Mucosa of stomach (tissue), 1 donor: ENCODE results near the gene OR5T3.
"Not testable (repeated sequence)": the region's sequence is repeated elsewhere in the genome, so short reads cannot be mapped to it uniquely, and the experiment has no call there.

ENCODE experiments used
- H3K27me3 ChIP-seq: one replicate; pipeline ENCODE4 v1.7.0; 2013; ENCODE audit warnings: mild to moderate bottlenecking, low read length; ENCODE audit not compliant: control insufficient read depth, insufficient read depth
- H3K36me3 ChIP-seq: one replicate; pipeline ENCODE4 v1.7.0; 2013; ENCODE audit warnings: low read length; ENCODE audit not compliant: control insufficient read depth, insufficient read depth
- H3K4me1 ChIP-seq: one replicate; pipeline ENCODE4 v1.7.0; 2013; ENCODE audit warnings: mild to moderate bottlenecking, low read length; ENCODE audit not compliant: control insufficient read depth, insufficient read depth
- H3K4me3 ChIP-seq: one replicate; pipeline ENCODE4 v1.7.0; 2013; ENCODE audit warnings: low read length
- H3K9ac ChIP-seq: one replicate; pipeline ENCODE4 v1.7.0; 2013; ENCODE audit warnings: mild to moderate bottlenecking, low read length, moderate library complexity
- H3K9me3 ChIP-seq: one replicate; pipeline ENCODE4 v1.7.0; 2013; ENCODE audit warnings: mild to moderate bottlenecking, low read length, moderate library complexity; ENCODE audit not compliant: control insufficient read depth
- donor health status: Pancreatic carcinoma.

OR5T3 gene

GRCh38 chr11:56251954-56252353, at the start of gene OR5T3:
Gene OR5T3 (plus strand): TSS chr11:56252254. CDS start chr11:56252254, 0 bp downstream.
- no peak within 1 kb of the TSS for H3K4me3 ChIP-seq
- no peaks in the 10 kb centered on the region for H3K36me3 ChIP-seq
- no peaks in the 10 kb centered on the region for H3K9me3 ChIP-seq
- H3K9ac ChIP-seq: no peak within 1 kb of the TSS
- H3K27me3 ChIP-seq: no peaks in the 10 kb centered on the region
- no peaks in the 10 kb centered on the region for H3K4me1 ChIP-seq

GRCh38 chr11:56207790-56208189, 44.3 kb upstream of the OR5T3 start:
- Histone ChIP-seq H3K27me3 (no peaks in the 10 kb centered on the region), H3K9me3 (no peaks in the 10 kb centered on the region), H3K36me3 (no peaks in the 10 kb centered on the region)

GRCh38 chr11:56214537-56214936, 37.5 kb upstream of the OR5T3 start:
- H3K9ac ChIP-seq: no peak overlapping the region
- no peak overlapping the region for H3K4me3 ChIP-seq
- no peaks in the 10 kb centered on the region for H3K9me3 ChIP-seq
- H3K27me3 ChIP-seq: no peaks in the 10 kb centered on the region
- H3K36me3 ChIP-seq: no peaks in the 10 kb centered on the region
- no peaks in the 10 kb centered on the region for H3K4me1 ChIP-seq

More at GRCh38 chr11:56207790-56208189, 44.3 kb upstream of the OR5T3 start:
- H3K4me1 ChIP-seq: no peaks in the 10 kb centered on the region
- H3K9ac ChIP-seq: no peak overlapping the region
- H3K4me3 ChIP-seq: no peak overlapping the region

- H3K36me3 ChIP-seq, H3K9me3 ChIP-seq: not testable (repeated sequence)
These were observed 32.3 kb upstream of the OR5T3 start for GRCh38 chr11:56219735-56220134.

GRCh38 chr11:56234155-56234554, 17.9 kb upstream of the OR5T3 start, which contains the start of gene OR5T2:
Gene OR5T2 (minus strand): TSS chr11:56234255. CDS start chr11:56233062, 1,193 bp downstream.
- H3K4me1 ChIP-seq: no peaks in the 10 kb centered on the region
- no peak within 1 kb of the TSS for H3K4me3 ChIP-seq
- H3K27me3 ChIP-seq: no peaks in the 10 kb centered on the region
- no peaks in the 10 kb centered on the region for H3K36me3 ChIP-seq
- no peaks in the 10 kb centered on the region for H3K9me3 ChIP-seq
- H3K9ac ChIP-seq: no peak within 1 kb of the TSS

More at GRCh38 chr11:56219735-56220134, 32.3 kb upstream of the OR5T3 start:
- H3K27me3 ChIP-seq, H3K9ac ChIP-seq, H3K4me1 ChIP-seq, H3K4me3 ChIP-seq: not testable (repeated sequence)

- H3K27me3 ChIP-seq: no peaks in the 10 kb centered on the region
- H3K4me3 ChIP-seq: no peak overlapping the region
- no peaks in the 10 kb centered on the region for H3K36me3 ChIP-seq
- H3K9me3 ChIP-seq: no peaks in the 10 kb centered on the region
- no peaks in the 10 kb centered on the region for H3K4me1 ChIP-seq
- H3K9ac ChIP-seq: no peak overlapping the region
These were observed 19.0 kb downstream of the OR5T3 start for GRCh38 chr11:56271092-56271491.

GRCh38 chr11:56273854-56274253, 21.8 kb downstream of the OR5T3 start, which contains the start of gene OR5T1:
Gene OR5T1 (plus strand): TSS chr11:56274154. CDS start chr11:56275639, 1,485 bp downstream.
- no peaks in the 10 kb centered on the region for H3K4me1 ChIP-seq
- H3K4me3 ChIP-seq: no peak within 1 kb of the TSS
- no peaks in the 10 kb centered on the region for H3K9me3 ChIP-seq
- H3K27me3 ChIP-seq: no peaks in the 10 kb centered on the region
- no peak within 1 kb of the TSS for H3K9ac ChIP-seq
- H3K36me3 ChIP-seq: no peaks in the 10 kb centered on the region

GRCh38 chr11:56292154-56292553, 40.1 kb downstream of the OR5T3 start, which contains the start of gene OR8H1:
Gene OR8H1 (minus strand): TSS chr11:56292254. CDS start chr11:56291062, 1,192 bp downstream.
- Histone ChIP-seq H3K4me3 (no peak within 1 kb of the TSS), H3K9me3 (no peaks in the 10 kb centered on the region), H3K27me3 (no peaks in the 10 kb centered on the region), H3K9ac (no peak within 1 kb of the TSS), H3K36me3 (no peaks in the 10 kb centered on the region), H3K4me1 (no peaks in the 10 kb centered on the region)

GRCh38 chr11:56296898-56297297, 44.8 kb downstream of the OR5T3 start:
- H3K27me3 ChIP-seq: no peaks in the 10 kb centered on the region
- no peak overlapping the region for H3K9ac ChIP-seq
- H3K4me3 ChIP-seq: no peak overlapping the region
- no peaks in the 10 kb centered on the region for H3K4me1 ChIP-seq
- no peaks in the 10 kb centered on the region for H3K36me3 ChIP-seq
- H3K9me3 ChIP-seq: no peaks in the 10 kb centered on the region
